NOMO-1 treated with DMSO at 0.1 percent for 48 hours (cell line): ENCODE measurements around the gene CRISPLD2.

Source experiments
- DNase-seq: peaks from one replicate; lab custom pipeline; 2025; ENCODE audit not compliant: unreplicated experiment; lab: John Stamatoyannopoulos, UW

The CRISPLD2 gene, protein sequence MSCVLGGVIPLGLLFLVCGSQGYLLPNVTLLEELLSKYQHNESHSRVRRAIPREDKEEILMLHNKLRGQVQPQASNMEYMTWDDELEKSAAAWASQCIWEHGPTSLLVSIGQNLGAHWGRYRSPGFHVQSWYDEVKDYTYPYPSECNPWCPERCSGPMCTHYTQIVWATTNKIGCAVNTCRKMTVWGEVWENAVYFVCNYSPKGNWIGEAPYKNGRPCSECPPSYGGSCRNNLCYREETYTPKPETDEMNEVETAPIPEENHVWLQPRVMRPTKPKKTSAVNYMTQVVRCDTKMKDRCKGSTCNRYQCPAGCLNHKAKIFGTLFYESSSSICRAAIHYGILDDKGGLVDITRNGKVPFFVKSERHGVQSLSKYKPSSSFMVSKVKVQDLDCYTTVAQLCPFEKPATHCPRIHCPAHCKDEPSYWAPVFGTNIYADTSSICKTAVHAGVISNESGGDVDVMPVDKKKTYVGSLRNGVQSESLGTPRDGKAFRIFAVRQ

DNA sequence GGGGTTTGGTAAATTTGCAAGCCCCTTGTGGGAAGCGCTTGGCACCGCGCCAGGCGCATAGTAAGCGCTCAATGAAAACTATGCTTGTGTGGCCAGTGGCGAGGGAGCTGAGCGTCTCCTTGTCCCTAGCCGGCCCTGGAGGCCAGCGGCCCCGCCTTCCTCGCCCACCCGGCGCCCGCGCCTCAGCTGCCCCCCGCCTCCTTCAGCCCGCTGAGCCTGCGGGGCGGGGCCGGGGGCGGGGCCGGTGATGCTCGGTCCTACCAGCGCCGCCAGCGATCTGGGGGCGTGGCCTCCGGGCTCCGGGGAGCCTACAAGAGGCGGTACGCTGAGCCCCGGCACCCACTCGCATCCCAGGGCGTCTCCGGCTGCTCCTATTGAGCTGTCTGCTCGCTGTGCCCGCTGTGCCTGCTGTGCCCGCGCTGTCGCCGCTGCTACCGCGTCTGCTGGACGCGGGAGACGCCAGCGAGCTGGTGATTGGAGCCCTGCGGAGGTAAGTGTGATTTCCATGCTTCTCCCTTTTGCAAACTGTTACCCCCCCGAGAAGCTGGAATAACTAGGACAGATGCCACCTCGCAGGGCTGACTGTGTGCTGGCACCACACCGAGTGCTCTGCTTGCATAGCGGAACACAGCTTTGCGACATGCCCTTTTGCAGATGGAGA, at the start of gene CRISPLD2:
TSS of gene CRISPLD2 (plus strand) at position 342 of the 661 bp plus-strand sequence. CDS start 18,511 bp downstream, outside the sequence.
- DNase-seq = peak; percentile 87

DNA sequence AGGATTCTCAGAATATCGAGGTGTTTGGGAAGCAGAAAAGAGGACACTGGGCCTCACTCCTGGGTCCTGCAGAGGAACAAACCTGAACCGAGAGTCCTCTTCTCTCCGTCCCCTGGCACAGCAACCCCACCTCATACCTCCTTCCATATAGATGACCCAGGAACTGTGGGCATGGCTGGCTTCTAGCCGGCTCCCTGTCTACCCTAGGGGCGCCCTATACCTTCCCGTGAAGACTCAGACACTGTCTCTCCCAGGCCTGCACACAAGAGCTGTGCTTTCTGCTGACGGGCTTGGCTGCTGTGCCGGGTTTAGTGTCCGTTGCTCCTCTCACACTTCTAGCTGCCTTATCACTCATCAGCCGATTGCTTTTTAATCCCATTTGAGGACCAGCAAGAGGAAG, 46.5 kb upstream of the CRISPLD2 start:
- no peak for DNase-seq

DNA sequence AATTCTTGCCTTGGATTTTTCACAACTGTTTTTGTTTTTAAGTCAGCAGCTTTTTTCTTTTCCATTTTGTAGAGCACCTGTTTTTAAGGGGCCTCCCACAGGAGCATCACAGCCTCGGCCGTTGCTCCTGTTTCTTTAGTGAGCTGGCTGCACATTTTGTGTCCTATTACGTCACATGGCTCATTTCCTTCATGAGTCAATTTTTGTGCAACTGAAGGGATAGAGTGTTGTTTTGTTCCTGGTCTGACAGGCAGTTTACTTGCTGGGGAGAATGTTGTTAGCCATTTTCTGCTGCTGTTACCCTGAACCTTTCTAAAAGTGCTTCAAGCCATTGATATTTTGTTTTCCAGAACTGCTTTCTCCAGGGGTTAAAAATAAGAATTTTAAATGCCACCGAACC, 45.0 kb upstream of the CRISPLD2 start:
- peak; percentile 89 for DNase-seq

DNA sequence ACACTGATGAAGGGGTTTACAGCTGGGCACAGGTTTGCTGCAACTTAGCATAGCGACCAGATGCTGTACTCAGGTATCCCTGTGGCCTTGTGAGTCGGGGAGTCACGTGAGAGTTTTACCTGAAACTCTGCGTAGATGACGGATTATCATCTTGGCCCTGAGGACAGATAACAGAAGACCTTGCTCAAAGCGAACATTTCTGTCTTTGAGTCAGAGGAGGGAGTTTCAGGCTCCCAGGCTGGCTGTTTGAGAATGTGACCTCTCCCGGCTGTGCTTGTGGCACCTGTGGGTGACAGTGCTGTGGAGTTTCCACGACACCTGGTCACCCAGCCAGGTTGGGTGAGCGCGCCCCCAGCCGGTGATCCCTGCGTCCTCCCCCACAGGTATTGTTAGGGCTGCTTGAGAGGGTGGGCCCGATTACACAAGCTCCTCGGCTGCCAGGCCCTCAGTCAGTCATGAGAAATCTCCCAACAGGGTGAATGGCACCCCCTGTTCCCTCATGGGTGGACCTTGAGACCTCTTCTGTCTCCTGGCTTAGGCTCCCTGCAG, 44.4 kb upstream of the CRISPLD2 start:
- DNase-seq = no peak

DNA sequence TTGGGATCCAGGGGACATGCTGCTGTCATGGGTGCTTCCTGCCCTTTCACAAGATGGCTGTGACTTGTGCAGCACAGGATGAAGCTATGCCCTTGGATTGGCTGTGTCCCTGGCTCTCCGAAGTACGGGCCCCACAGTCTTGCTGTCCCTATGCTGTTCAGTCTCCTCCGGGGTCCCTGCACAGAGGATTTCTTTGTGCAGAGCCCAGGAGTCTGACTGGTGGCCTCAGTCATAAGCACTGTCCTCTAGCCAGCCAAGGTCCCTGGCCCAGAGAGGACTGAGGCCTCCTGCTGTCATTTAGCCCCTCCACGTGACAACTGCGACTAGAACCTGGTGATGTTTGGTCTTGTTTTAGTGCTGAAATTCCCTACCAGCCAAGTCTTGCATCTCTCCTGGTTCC, 42.4 kb upstream of the CRISPLD2 start:
- DNase-seq = no peak

DNA sequence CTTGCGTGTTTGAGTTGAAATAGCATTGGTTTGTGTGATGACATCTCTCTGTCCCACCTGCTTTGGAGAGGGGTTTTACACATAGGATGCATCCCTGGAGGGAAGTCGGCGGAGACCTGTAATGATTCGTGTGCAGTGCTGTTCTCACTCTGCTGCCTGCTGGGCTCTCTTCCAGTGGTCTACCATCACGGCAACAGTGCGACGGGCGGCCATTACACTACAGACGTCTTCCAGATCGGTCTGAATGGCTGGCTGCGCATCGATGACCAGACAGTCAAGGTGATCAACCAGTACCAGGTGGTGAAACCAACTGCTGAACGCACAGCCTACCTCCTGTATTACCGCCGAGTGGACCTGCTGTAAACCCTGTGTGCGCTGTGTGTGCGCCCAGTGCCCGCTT, 41.1 kb upstream of the CRISPLD2 start:
- no peak for DNase-seq

DNA sequence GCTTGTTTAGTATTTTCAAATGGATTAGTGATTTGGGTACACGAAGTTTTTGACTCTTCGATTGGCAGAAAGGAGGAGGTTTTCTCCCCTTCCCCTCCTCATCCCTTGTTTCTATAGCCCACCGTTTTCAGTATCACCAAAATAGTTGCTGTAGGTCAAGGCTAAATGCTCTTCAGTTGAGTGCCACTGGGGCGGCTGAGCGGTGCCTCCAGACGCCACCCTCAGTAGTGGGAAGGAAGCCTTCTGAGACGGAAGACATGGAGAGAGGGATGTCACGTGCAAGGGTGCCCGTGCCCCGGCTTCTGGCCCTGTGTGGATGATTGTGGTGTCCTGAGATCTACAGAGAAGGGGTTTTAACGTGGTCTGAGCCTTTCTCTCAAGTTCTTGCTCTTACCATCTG, 39.7 kb upstream of the CRISPLD2 start:
- no peak for DNase-seq

DNA sequence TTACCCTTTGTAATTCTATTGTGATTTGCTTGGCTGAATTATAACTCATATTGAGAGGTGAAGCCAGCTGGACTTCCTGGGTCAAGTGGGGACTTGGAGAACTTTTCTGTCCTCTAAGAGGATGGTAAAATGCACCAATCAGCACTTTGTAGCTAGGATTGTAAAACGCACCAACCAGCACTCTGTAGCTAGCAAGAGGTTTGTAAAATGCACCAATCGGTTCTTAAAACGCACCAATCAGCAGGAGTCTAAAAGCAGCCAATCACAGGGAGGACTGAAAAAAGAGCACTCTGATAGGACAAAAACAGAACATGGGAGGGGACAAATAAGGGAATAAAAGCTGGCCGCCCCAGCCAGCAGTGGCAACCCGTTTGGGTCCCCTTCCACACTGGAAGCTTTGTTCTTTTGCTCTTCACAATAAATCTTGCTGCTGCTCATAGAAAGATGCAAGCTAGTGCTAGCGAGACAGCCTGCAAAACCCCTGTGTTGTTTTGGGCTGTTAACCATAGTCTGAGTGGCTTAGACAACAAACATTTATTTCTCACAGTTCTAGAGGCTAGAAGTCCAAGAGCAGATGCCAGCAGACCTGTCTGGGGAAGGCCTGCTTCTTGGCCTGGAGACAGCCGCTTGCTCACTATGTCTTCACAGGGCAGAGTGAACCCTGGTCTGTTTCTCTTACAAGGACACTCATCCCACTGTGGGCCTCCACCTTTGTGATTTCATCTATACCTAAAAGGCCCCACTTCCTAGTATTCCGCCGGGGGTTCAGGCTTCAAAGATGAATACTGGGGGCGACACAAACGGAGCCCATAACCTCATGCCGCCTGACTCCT, 39.0 kb upstream of the CRISPLD2 start:
- no peak for DNase-seq

DNA sequence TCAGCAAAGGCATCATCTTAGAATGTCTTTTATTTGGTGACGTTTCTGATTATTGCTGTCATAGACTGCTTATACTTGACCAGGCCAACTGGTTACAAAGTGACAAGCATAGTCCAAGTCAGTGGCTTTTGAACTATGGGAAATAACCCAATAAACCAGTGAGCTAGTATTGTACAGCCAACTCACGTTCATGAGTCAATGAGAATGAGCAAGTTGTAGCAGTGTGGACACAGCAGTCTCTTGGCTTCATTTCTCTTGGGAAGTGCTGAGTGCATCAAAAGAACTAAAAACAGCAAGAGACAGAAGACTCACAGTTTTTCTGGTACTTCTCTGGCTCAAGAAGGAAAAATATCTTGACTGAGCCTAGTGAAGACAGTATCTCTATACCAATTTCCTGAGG, 36.9 kb upstream of the CRISPLD2 start:
- no peak for DNase-seq

DNA sequence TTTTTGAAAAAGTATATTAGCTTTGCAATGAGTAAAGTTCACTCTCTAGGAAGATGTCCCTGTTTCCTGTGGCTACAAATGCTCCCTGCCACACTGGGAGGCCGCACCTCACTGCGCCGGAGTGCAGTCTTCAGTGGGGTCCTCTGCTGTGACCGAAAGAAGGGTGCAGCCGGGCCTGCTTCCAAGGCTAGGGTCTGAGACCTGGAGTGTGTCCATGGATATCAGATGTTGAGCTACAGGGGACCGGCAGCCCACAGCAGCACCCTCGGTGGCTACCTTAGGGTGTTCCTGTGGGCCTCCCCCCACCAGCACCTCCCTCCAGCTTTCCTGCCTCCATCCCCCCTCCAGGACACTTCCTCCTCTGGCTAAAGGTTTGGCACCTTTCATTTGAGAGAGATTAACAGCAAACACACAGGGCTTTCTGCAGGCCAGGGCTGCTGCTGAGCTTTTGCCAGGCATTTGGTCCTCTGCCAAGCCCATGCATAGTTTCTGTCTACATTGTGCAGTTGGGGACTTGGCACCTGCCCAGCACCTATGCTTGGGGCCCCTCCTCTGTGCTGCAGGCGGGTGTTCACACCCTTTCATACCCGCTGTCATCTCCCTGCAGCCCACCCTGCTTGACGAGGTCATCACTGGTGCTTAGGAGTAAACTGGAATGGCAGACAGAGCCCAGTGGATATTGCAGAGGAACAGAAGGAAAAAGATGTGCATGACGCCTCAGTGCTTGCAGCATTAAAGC, 33.8 kb upstream of the CRISPLD2 start:
- no peak for DNase-seq

DNA sequence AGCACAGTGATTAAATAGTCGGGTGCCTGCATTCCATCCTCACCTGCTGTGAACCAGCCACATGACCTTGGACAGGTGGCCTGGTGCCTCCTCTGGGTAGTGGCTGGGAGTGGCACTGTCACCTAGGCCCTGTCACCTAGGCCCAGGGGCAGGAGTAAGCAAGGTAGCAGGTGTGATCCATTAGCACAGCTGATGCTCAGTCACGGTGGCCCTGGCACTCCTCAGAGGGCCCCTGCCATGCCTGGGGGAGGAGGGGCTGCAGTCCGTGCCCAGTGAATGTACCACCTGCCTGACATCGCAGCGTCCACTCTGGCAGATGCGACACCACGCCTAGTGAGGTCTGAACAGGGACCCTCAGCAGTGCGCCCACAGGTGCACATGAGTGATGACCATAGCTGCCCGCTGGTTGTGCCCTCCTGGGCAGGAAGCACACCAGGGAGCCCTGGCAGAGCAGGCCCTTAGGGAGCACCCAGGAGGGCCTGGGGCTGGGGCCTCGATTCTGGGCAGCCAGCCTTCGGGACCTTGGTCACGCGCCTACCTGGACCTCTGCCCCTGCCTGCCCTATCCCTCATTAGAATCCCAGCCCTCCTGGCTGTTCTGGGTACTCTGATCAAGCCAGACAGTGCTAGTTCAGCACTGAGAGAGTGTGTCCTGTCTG, 33.1 kb upstream of the CRISPLD2 start:
- no peak for DNase-seq

DNA sequence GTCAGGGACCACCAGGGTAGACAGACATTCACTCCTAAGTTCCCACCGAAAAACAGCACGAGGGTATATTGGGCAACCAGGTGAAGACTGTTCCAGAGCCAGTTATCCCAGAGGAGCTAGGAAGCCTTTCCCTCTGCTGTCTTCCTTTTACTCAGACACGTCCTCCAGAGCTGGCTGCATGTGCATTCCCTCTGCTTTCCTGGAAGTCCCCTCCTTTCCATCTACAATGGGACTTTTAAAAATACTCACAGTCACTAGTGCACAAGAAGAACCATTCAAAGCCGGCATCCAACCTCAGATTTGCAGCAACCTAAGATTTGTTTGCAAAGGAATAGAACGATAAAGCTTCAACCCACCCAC, 32.5 kb upstream of the CRISPLD2 start:
- no peak for DNase-seq

DNA sequence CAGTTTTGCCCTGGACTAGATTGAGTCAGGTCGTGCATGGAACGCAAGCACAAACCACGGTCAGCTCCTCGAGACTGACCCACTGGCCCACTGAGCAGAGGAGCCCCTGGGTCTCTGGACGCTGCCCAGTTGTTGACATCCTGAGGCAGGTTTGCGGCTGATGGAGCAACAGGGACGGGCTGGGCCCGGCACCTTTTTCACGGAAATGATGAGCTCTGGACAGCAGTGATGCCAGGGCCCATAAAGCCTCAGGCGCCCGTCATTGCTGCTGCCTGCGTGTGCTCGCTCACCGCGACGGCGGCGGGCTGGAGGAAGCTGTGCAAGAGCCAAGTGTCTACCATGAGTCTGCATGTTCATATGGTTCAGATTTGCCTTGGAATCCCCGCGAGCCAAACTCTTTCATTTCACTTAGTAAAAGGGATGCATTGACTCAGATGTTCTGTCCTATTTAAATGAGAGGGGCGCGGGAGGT, 30.8 kb upstream of the CRISPLD2 start:
- peak; percentile 33 for DNase-seq

DNA sequence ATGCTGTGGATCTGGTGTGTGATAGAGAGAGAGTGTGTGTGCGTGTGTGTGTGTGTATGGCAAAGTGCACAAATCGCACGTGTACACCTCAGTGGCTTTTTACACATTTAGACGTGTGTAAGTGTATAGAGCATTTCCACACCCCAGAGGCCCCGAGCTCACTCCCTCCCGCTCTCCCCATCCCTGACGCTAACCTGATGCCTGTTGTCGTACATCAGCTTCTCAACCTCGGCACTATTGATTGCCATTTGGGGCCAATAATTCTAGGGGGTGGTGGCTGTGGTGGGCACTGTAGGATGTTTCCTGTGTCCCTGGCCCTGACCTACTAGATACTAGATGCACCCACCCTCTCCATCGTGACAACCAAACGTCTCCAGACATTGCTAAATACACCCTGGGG, 30.4 kb upstream of the CRISPLD2 start:
- DNase-seq = no peak

DNA sequence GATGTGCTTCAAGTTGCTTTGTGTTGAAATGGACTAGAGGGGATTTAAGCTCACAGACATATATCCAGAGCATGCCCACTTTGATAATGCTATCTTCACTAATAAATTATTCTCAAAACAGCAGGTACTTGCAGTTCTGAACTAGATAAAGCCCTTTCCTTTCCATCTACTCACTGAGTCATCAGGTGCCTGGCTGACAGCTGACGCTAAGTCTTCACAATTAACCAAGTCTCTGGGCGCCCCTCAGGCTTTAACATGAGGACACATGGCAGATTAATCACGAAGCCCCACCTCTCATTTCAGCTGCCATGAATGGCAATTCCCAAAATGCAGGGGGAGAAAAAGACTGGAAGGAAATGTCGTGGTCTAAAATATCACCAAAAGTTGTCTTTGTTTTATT, 29.5 kb upstream of the CRISPLD2 start:
- no peak for DNase-seq

DNA sequence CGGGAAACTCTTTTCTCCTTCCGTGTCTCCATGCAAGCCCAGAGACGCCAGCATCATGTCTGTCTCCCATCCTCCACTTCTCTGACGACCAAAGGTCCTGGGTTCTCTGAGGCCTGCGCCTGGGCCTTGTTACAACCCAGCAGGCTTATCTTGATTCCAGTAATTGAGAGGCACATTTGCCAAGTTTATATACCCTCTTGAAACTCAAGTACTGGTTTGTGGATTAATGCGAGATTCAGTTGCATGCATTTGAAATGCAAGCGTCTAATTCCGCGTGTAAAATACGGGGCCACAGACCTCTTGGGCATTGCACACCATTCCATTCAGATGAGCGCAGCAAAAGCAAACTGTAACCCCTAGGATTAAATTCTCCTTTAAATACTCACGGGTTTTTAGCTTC, 28.7 kb upstream of the CRISPLD2 start:
- DNase-seq = no peak

DNA sequence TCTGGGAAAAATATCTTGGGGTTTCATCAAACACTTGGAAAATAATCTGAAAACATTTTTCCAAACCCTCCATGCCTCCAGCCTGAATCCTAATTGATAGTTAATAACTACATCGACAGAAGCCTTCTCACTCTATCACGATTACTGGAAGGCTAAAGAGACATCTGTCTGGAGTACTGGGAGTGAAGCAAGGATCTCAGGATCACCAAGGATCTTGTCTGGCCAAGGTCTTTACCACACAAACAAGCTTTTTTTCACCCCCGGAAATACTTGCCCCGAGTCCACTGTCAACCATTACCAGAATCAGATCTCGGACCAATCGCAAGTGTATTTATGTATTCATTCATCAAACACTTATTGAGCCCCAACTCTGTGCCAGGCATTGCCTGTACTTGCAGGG, 28.3 kb upstream of the CRISPLD2 start:
- no peak for DNase-seq

DNA sequence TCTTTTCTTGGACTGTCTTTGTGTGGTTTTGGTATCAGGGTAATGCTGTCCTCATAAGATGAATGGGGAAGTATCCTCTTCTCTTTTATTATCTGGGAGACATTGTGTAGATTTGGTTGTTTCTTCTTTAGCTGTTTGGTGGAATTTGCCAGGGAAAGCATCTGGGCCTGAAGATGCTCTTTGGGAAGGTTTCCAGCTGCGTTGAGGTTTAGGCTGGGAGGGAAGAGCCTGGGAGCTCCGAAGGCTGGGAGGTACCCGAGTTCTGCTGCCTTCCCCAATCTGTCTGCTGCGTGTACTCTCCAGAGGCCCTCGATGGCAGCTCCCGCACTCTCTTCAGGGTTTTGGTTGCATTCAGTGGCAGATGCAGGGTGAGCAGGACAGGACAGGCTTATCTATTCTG, 25.6 kb upstream of the CRISPLD2 start:
- peak; percentile 39 for DNase-seq

DNA sequence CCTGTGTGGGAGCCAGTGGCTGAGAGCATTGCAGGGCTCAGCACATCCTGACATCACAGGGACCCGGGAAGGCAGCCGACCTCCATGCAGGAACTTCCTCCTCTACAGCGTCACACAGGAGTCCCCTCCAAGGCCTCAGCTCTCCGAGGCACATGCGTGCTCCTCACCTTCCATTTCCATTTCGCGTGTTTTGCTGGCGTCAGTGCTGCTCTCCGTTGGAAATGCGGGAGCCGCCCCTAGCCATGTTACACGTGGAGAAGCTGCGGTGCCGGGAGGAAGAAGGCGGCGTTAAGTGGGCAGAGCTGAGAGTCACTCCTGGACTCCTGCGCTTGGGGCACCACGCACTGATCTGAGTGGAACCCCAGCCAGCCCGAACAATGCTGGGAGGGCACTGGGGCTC, 25.2 kb upstream of the CRISPLD2 start:
- DNase-seq = no peak
